ENCODE data around the gene SLC22A6.

SLC22A6 gene

DNA sequence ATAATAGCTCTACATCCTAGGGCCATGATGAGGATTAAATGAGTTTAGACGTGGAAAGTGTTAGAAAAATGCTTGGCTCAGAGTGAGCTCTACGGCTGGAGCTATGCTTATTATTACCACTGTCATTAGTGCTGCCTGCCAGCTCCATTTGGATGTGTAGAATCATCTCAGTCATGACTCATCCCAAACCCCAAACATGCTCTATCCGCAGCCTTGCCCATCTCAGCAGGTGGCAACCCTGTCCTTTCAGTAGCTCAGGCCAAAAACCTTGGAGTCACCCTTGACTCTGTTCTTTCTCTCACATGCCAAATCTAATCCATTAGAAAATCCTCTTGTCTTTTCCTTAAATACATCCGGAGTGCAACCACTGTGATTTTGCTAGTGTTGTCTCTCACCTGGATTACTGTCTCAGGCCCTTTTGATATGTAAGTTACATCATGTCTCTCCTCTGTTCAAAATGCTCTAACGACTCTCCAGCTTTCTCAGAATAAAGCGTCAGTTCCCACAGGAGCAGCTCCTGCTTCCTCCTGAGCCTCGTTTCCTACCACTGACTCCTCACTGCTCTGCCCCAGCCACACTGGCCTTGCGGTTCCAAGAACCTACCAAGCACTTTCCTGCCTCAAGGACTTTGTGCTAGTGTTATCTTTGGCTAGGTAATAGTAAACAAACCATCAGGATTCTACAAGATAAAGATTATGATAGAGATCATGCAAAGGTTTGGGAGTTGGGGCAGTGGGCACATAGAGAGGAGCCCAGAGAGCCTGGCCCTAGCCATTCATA is 53.1 kb downstream of the SLC22A6 start:
- no peak for DNase-seq (ENCODE audit: low spot score)

DNA sequence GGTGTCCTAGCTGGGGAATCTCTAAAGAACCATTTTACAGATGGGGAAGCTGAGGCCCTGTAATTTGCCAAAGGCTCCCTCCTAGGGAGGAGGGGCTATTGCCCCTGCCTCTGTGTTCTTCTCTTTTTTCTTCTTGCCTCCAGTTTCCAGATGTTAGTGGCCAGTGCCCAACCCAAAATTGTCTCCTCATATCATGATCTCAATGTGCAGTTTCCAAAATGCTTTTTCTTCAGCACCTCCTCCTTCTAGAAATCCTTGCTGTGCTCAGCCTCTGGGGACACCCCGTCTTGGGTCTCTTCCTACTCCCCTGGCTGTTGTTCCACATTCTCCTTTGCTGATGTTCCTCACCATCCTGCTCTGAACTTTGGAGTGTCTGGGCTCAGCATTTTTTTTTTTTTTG is 54.1 kb downstream of the SLC22A6 start:
- DNase-seq (ENCODE audit: low spot score): no peak

DNA sequence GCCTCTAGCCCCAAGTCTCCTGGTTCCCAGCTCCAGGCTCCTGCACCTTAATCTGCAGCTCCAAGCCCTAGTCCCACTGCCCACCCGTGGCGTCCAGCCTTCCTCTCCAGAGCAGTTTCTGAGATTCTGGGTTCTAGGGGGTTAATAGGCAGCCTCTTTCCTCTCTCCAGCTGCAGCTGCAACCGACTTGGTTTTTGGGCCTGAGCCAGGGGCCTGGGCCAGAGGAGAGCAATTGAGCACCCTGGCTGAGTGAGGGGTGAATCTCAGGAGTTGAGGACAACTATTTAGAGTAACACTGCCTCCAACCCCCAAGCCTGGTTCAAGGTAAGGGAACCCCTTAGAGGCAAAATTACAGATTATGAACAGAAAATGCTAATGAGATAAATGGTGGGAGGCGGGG is 54.6 kb downstream of the SLC22A6 start:
- no peak for DNase-seq (ENCODE audit: low spot score)

DNA sequence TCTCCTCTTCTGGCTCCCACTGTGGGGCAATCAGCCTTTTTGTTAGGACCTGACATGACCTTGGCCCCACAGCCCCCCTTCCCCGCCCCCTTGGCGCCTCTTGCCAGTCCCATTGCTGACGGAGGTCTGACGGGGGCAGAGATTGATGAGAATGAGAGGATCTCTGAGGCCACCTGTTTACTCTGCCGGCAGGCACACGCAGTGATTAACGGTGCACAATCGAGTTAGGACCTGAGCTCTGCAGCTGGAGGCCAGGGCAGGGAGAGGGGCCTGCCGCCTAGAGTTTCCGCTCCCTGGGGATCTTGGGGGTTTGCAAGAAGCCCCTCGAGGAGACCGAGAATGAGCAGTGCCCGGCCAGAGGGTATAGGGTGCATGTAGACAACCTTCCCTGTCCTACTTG is 56.8 kb downstream of the SLC22A6 start:
- DNase-seq (ENCODE audit: low spot score): no peak

DNA sequence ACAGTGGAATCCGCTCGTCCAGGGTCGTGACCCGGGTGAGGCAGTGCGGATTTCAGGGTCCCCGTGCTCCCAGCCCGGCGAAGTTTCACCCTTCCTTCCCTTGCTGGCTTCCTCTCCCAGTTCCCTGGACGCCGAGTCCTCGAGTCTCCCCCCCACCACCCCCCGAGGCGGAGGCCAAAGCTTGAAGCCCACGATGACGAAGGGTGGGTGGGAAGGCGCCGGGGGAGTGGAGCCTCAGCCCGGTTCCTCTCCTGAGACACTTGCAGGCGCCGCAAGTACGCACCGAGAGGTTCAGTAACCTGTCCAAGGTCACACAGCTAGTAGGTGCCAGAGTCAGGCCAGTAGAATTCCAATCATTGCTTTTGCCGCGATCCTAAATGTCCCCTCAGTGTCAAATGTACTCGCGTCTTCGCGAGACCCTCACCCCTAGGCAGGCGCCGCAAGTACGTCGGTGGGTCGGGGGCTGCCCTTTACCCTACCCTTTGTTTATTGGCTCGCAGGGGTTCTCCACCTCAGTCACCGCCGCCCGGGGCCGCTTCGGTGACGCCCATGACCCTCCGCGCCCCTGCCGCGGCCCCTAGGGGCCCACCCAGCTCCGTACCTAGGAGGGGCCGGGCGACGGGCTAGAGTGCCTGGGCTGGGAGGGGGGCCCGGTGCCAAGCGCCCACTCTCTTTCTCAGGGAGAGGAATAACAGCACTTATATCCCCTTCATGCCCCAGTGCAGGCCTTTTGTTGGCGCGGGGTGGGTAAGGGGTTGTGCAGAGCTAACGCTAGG is 57.9 kb downstream of the SLC22A6 start:
- no peak for DNase-seq (ENCODE audit: low spot score)
